DND-41 (cell line): ENCODE results near the gene CTSC.

Source experiments
- CTCF ChIP-seq: IDR thresholded peaks from 2 replicates; pipeline ENCODE4 v1.5.1; 2012; ENCODE audit warnings: borderline replicate concordance, low read length, moderate library complexity, mild to moderate bottlenecking; ENCODE audit not compliant: poor library complexity, severe bottlenecking; ENCODE audit errors: extremely low read depth
- EZH2 ChIP-seq: IDR thresholded peaks from 3 replicates; pipeline ENCODE4 v1.6.1; 2012; ENCODE audit warnings: borderline replicate concordance, low read depth, mild to moderate bottlenecking, moderate library complexity, low read length, inconsistent platforms; ENCODE audit not compliant: severe bottlenecking

- TF ChIP-seq EZH2 (no peak), CTCF (no peak)
These were observed 20.0 kb downstream of the CTSC start for GRCh38 chr11:88317536-88317935.
